ENCODE data around the gene CELA2B. TPM values are rescaled to one million over a fixed set of nuclear protein-coding genes. Genes with fewer than 3 reads are reported as not detected.
"Not testable (repeated sequence)": the region's sequence is repeated elsewhere in the genome, so short reads cannot be mapped to it uniquely, and the experiment has no call there.

CELA2B gene
- total RNA-seq, 2 donors from 2014 or later: not detected

DNA sequence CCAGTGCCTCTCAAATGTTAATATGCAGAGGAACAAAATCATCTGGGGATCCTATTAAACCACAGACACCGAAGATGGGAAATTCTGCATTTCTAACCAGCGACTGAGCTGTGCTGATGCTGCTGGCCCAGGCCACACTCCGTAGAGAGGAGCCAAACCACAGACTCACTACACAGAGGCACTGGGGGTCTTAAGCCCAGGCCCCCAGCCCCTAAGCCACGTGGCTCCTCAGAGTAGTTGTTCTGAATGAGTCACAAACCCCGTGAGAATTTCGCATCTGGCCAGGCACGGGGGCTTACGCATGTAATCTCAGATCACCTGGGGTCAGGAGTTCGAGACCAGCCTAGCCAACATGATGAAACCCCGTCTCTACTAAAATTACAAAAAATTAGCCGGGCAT, 22.2 kb upstream of the CELA2B start:
- Mint-ChIP-seq H3K27ac (no peak overlapping the region), H3K9me3 (no peaks in the 10 kb centered on the region), H3K27me3 (peaks cover 12% of the 10 kb centered on the region), H3K4me1 (no peaks in the 10 kb centered on the region), H3K36me3 (ENCODE audit: low read depth) (no peaks in the 10 kb centered on the region), H3K4me3 (no peak overlapping the region)
- ATAC-seq (replicated peaks): no peak

DNA sequence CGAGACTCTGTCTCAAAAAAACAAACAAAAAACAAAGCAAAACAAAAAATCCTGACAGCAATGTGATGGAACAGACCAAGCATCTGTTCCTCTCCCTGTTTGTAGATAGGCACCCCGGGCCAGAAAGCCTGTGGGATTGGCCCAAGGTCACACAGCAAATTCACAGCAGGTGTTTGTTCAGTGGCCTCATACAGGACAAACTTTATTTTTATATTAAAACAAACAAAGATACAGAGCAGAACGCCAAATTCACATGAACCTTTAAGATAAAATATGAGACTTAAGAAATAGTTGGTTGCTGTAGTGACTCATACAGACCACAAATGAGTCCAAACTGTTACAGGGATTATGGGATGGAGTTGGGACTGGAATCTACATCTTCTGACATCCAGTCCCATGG, 21.6 kb upstream of the CELA2B start:
- no peaks in the 10 kb centered on the region for H3K9me3 Mint-ChIP-seq
- H3K4me1 Mint-ChIP-seq: no peaks in the 10 kb centered on the region
- H3K27me3 Mint-ChIP-seq: peaks cover 10% of the 10 kb centered on the region
- no peaks in the 10 kb centered on the region for H3K36me3 Mint-ChIP-seq (ENCODE audit: low read depth)
- no peak for ATAC-seq (replicated peaks)
- H3K27ac Mint-ChIP-seq: no peak overlapping the region
- H3K4me3 Mint-ChIP-seq: no peak overlapping the region

DNA sequence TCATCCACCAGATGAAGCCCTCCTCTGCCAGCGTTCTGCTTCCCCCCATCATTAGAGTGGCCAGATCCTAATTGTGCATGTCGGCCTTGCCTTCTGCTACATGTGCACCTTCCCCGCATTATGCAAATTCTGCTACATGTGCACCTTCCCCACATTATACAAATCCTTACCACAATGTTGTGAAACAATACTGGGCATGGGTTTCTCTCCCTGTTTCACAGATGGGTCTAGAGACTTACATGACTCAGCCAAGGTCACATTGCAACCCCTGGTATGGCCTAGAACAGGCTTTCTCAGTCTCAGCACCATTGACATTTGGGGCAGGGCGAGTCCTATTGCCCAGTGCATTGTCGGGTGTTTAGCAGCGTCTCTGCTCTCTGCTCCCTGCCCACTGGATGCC, 20.4 kb upstream of the CELA2B start:
- Mint-ChIP-seq H3K4me1 (no peaks in the 10 kb centered on the region), H3K27me3 (peaks cover 5% of the 10 kb centered on the region)

DNA sequence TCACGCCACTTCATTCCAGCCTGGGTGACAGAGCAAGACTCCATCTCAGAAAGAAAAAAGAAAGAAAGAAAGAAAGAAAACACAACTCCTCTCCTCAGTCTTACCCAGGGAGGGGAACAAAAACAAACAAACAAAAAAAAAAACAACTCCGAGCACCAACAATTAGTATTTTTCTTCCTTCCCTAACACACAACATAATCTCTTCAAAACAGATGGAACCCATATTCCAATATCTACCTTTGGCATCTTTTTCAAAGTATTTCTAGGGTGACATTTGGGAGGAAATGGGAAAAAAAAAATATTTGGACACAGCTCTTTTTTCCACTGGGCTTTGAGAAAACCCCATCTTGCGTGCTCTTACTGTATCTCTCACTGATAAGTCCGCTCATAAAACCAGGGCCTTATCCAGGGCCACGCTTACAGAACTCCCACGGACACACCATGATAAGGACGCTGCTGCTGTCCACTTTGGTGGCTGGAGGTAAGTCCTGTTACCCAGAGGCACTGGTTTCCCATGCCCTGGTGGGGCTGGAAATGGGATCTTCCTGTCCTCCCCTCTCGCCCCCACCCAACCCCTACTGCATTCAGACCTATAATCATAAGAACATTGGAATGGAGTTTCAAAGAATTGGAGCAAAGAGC, 19.5 kb upstream of the CELA2B start, which contains the start of gene CELA2A:
CELA2A (plus strand) TSS at position 420 of the 642 bp plus-strand sequence; CDS start at position 442, 22 bp downstream.
- Mint-ChIP-seq H3K4me3 (no peak within 1 kb of the TSS), H3K9me3 (no peaks in the 10 kb centered on the region), H3K36me3 (ENCODE audit: low read depth) (no peaks in the 10 kb centered on the region), H3K27me3 (peaks cover 5% of the 10 kb centered on the region), H3K4me1 (no peaks in the 10 kb centered on the region), H3K27ac (no peak within 1 kb of the TSS)
- ATAC-seq (replicated peaks): no peak

More for the DNA sequence above, 20.4 kb upstream of the CELA2B start:
- no peak overlapping the region for H3K27ac Mint-ChIP-seq
- no peaks in the 10 kb centered on the region for H3K9me3 Mint-ChIP-seq
- ATAC-seq (replicated peaks): no peak
- no peak overlapping the region for H3K4me3 Mint-ChIP-seq
- no peaks in the 10 kb centered on the region for H3K36me3 Mint-ChIP-seq (ENCODE audit: low read depth)

DNA sequence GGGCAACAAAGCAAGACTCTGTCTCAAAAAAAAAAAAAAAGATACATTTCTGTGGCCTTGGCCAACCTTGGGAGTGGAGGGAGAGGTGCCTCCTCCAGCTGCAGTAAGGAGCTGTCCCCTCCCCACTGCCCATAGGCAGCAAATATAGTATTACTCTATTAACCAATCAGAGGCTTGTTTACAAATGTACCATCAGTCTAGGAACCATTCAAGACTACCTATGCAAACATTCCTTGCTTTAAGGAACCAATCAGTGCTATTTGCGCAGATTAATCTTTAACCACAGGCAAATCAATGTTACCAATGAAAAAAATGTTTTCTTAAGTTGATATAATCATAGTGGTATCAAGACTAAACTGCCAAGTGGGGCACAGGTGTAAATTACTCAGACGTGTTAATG, 18.3 kb upstream of the CELA2B start:
- H3K27ac Mint-ChIP-seq: no peak overlapping the region
- no peaks in the 10 kb centered on the region for H3K9me3 Mint-ChIP-seq
- no peaks in the 10 kb centered on the region for H3K4me1 Mint-ChIP-seq
- no peaks in the 10 kb centered on the region for H3K36me3 Mint-ChIP-seq (ENCODE audit: low read depth)
- peaks cover 5% of the 10 kb centered on the region for H3K27me3 Mint-ChIP-seq
- no peak for ATAC-seq (replicated peaks)
- H3K4me3 Mint-ChIP-seq: no peak overlapping the region

DNA sequence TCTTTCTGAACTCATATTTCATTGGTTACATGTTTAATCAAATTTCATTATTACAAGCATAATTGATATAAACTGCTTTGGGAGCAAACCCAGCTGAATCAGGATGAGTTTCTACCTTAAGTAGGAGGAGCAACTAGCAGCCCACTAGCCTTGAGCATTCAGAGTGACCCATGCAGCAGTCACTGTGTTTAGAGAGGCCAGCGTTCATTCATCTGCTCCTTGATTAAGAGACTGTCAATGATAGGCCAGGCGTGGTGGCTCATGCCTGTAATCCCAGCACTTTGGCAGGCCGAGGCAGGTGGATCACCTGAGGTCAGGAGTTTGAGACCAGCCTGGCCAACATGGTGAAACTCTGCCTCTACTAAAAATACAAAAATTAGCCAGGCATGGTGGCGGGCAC, 17.5 kb upstream of the CELA2B start:
- not testable (repeated sequence) for H3K4me3 Mint-ChIP-seq; H3K4me1 Mint-ChIP-seq; ATAC-seq (replicated peaks); H3K27me3 Mint-ChIP-seq; H3K36me3 Mint-ChIP-seq (ENCODE audit: low read depth); H3K27ac Mint-ChIP-seq; H3K9me3 Mint-ChIP-seq

DNA sequence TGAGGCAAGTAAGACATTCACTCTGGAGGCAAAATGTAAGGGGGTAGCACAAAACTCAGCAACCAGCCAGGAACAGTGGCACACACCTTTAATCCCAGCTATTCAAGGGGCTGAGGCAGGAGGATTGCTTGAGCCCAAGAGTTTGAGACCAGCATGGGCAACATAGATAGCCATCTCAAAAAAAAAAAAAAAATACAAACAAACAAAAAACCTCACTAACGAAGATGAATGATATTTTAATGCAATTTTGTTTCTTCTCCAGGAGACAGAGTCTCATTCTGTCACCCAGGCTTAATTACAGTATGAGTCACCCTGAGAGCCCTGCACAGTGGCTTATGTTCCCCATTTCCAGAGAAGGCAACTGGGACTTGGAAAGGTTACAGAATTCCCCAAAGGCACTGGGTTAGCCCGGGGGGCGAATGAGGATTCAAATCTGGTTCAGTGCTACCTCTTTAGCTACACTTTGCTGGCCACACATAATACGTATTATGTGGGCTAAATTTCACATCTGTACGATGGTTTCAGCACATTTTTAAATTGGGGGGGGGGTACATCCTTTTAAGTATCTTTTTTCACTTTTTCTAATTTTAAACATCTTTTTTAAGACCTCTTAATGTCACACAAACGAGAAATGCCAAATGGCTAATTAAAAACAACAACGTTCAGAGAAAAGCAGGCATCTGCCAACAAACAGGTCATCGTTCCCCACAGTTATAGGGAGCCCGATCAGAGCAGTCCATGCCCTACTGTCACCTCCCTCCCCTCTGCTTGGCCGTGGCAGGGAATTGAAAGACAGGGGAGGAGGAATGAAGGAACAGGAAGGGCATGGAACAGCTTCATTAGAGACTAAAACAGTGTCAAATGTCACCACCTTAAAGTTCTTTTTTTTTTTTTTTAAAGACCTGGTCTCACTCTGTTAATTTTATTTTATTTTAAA, 15.9 kb upstream of the CELA2B start:
- Mint-ChIP-seq H3K36me3 (ENCODE audit: low read depth) (no peaks in the 10 kb centered on the region), H3K9me3 (no peaks in the 10 kb centered on the region), H3K27ac (no peak overlapping the region), H3K4me1 (no peaks in the 10 kb centered on the region), H3K4me3 (no peak overlapping the region), H3K27me3 (peaks cover 5% of the 10 kb centered on the region)
- ATAC-seq (replicated peaks): no peak

DNA sequence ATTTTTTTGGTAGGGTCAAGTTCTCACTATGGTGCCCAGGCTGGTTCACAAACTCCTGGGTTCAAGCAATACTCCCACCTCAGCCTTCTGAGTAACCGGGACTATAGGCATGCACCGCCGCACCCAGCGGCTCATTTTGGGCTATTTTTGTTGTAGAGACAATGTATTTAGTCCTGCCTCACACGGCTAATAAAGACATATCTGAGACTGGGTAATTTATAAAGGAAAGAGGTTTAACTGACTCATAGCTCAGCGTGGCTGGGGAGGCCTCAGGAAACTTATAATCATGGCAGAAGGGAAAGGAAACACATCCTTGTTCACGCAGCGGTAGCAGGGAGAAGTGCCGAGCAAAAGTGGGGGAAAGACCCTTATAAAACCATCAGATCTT, 15.2 kb upstream of the CELA2B start:
- Mint-ChIP-seq H3K9me3 (no peaks in the 10 kb centered on the region), H3K36me3 (ENCODE audit: low read depth) (no peaks in the 10 kb centered on the region), H3K4me3 (no peak overlapping the region), H3K27ac (no peak overlapping the region), H3K4me1 (no peaks in the 10 kb centered on the region), H3K27me3 (peaks cover 5% of the 10 kb centered on the region)
- no peak for ATAC-seq (replicated peaks)

DNA sequence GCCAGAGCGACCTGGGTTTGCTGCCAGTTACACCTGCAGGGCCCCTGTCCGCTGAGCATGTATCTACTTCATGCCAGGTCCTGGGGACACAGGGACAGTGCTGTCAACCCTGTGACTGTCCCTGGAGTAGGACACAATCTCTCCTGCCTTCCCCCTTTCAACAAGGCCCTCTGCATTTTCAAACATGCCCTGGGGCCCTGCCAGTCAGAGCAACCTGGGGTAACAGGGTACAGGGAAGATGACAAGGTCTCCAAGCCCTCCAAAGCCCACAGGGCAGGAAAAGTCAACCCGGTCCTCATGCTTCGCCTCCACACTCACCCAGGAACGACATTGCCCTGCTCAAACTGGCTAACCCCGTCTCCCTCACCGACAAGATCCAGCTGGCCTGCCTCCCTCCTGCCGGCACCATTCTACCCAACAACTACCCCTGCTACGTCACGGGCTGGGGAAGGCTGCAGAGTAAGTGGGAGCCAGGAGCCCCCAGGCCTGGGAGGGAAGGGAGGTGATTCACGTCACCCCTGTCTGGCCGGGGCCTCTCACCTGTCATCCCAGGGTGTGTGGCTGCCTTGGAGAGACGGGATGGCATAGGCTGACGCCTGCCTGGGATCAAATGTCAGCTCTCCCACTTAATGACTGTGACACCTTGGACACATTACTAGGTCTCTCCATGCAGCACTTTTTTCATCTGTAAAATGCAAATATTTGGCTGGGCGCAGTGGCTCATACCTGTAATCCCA, 12.7 kb upstream of the CELA2B start:
- H3K9me3 Mint-ChIP-seq; H3K27ac Mint-ChIP-seq; ATAC-seq (replicated peaks); H3K4me3 Mint-ChIP-seq; H3K36me3 Mint-ChIP-seq (ENCODE audit: low read depth); H3K4me1 Mint-ChIP-seq; H3K27me3 Mint-ChIP-seq: not testable (repeated sequence)

DNA sequence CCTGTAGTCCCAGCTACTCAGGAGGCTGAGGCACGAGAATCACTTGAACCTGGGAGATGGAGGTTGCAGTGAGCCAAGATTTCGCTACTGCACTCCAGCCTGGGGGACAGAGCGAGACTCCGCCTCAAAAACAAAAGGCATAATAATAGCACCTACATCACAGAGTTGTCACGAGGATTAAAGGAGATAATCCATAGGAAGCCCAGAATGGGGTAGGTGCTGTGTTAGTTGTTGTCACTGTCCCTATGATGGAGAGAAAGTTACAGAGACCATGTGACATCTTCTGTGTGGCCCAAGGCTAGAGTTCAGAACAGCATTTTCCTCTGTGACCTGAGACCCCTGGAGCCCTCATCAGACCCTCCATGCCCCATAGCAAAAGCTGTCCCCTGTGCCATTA, 12.0 kb upstream of the CELA2B start:
- H3K27me3 Mint-ChIP-seq; H3K27ac Mint-ChIP-seq; ATAC-seq (replicated peaks); H3K4me3 Mint-ChIP-seq; H3K4me1 Mint-ChIP-seq; H3K36me3 Mint-ChIP-seq (ENCODE audit: low read depth); H3K9me3 Mint-ChIP-seq: not testable (repeated sequence)

DNA sequence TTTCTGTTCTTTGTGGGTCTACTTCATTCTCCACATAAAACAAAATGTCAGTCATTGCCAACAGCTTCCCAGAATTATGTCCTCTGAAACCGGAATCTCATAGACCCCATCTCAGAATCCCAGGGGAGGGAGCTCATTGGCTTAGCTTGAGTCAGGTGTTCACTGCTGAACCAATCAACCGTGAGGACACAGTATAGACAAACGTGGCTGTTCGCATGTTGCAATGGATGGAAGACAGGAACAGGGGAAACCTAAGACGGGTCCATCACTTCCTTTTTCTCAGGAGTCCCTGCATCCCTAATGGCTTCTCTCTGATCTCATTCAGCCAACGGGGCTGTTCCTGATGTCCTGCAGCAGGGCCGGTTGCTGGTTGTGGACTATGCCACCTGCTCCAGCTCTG, 10.2 kb upstream of the CELA2B start:
- H3K36me3 Mint-ChIP-seq (ENCODE audit: low read depth): no peaks in the 10 kb centered on the region
- H3K4me3 Mint-ChIP-seq: no peak overlapping the region
- H3K4me1 Mint-ChIP-seq: no peaks in the 10 kb centered on the region
- ATAC-seq (replicated peaks): no peak
- no peaks in the 10 kb centered on the region for H3K27me3 Mint-ChIP-seq
- H3K9me3 Mint-ChIP-seq: no peaks in the 10 kb centered on the region
- H3K27ac Mint-ChIP-seq: no peak overlapping the region

DNA sequence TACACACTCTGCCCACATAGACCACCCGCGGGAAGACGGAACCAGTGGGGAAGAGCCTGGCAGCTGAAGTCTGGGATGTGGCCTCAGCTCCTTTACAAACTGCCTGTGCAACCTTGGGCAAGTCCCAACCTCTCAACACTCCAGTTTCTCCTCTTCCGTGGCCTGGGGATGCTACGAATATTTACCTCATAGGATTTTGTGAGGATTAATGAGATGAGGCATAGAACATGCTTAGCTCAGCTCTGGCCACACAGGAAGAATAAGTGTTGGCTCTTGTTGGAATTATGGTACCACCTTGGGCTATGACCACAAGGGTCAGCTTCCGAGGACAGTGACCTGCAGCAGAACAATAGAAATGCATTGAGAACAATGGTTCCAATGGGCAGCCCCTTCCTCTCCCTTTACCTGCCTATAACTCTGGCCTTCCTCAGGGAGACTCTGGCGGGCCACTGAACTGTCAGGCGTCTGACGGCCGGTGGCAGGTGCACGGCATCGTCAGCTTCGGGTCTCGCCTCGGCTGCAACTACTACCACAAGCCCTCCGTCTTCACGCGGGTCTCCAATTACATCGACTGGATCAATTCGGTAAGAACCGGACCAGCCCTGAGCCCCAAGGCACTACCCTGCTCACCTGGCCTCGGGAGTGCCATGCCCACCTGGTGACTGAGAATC, 8.8 kb upstream of the CELA2B start:
- not testable (repeated sequence) for H3K4me1 Mint-ChIP-seq; H3K27ac Mint-ChIP-seq; ATAC-seq (replicated peaks); H3K36me3 Mint-ChIP-seq (ENCODE audit: low read depth); H3K4me3 Mint-ChIP-seq; H3K27me3 Mint-ChIP-seq; H3K9me3 Mint-ChIP-seq

DNA sequence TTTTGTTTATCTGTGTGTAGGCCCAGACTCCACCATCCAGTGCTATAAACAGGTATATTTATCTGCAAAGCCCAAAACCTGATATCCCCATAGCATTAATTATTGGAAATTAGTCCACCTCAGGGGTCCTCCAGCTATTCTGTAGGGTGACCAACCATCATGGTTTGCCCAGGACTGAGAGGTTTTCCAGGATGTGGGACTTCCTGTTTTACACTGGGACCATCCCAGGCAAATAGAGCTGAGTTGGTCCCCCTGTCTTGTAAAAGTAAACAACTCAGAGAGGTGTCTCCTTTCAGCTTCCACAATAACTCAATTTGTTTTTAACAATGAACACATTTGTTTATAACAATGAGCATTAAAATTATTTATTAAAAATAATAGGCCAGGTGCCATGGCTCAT, 7.8 kb upstream of the CELA2B start:
- ATAC-seq (replicated peaks): no peak
- Mint-ChIP-seq H3K27ac (no peak overlapping the region), H3K4me3 (no peak overlapping the region), H3K9me3 (no peaks in the 10 kb centered on the region), H3K36me3 (ENCODE audit: low read depth) (no peaks in the 10 kb centered on the region), H3K27me3 (no peaks in the 10 kb centered on the region), H3K4me1 (no peaks in the 10 kb centered on the region)

DNA sequence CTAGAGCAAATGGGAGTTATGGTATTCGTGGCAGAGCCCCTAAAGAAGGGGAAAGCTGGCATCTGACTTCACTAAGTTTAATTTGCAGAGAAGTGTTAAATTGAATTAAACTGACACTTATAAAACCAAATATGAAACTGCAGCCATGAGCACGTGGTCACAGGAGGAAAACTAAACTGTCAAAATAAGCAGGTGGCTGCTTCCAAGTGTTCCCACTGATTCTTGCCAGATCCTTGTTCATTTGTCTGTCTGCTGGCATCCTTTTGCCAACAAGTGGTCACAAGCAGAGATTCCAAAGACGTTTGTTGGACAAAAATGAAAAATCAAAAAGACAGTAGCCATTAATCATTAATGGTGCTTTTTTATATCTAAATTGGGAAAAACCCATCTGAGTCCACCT, 6.5 kb upstream of the CELA2B start:
- Mint-ChIP-seq H3K36me3 (ENCODE audit: low read depth) (no peaks in the 10 kb centered on the region), H3K9me3 (no peaks in the 10 kb centered on the region), H3K27ac (no peak overlapping the region), H3K4me1 (no peaks in the 10 kb centered on the region), H3K4me3 (no peak overlapping the region), H3K27me3 (no peaks in the 10 kb centered on the region)
- ATAC-seq (replicated peaks): no peak
